CD4-positive, alpha-beta T cell treated with Interleukin-4 for 1 hour (primary cell): ENCODE measurements around the gene WRAP73.
A peak's percentile ranks its signal among the peaks of the same experiment; 100 is the strongest.

ENCODE experiments used
- DNase-seq, 2 donors: peaks; one replicate each; pipeline ENCODE4 v3.0.0-alpha.2; 2020 to 2022

WRAP73 gene

DNA sequence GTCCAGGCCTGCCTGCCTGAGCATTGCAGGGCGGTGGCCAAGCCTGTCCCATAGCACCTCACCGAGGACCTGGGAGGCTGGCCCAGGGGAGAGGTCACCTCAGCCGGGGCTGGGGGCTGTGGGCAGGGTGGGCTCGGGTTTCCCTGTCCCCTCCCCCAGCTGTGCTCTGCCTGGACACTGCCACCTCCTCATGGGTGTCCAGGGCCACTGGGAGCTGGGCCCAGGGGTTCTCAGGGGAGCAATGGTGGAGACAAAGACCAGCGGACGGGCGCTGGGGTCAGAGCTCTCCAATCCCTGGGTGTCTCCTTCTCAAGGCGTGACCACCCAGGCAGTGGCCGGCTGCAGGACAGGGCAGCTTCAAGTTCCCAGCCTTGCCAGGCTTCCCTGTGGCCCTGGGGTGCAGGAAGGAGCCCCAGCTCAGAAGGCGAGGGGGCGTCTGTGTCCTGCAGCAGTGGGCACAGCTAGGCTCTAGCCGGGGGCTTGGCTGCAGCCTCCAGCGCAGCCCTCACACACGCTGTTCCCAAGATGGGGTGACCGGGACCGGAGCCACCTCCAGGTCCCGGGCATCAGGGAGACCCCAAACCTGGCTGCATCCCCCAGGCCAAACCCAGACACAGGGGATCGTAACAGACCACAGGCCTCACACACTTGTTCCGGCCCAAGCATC is 31.5 kb upstream of the WRAP73 start:
- DNase-seq: no peak

DNA sequence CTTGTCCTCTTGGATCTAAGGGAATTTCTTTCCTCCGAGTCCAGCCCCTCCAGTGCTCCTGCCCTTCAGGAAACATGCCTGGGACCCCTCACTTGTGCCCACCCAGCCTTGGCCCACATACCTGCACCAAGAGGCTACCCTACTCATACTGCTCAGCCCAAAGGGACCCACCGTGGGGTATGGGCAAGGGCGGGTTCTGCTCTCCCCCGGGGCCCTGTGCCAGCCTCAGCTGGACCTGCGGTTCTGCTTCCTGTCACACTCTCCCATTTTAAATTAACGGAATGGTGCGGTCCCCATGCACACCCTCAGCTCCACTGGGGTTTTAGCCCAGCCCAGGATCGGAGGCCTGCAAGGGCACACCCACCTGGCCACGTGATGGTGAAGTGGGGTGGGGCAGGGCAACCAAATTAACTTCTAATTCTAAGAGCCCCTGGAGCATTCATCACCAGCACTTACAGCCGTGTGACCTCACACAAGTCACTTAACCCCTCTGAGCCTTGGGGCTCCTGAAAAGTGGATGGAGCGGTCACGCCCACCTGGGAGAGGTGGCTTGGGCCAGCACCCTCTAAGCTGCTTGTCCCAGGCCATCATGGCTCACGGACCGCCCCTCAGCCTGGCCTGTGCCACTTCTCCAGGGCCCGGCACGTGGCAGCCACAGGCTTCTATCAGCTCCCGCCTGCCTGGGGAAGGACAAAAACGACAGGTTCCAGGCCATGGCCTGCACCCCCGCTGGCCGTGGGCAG is 30.8 kb upstream of the WRAP73 start:
- DNase-seq: no peak

DNA sequence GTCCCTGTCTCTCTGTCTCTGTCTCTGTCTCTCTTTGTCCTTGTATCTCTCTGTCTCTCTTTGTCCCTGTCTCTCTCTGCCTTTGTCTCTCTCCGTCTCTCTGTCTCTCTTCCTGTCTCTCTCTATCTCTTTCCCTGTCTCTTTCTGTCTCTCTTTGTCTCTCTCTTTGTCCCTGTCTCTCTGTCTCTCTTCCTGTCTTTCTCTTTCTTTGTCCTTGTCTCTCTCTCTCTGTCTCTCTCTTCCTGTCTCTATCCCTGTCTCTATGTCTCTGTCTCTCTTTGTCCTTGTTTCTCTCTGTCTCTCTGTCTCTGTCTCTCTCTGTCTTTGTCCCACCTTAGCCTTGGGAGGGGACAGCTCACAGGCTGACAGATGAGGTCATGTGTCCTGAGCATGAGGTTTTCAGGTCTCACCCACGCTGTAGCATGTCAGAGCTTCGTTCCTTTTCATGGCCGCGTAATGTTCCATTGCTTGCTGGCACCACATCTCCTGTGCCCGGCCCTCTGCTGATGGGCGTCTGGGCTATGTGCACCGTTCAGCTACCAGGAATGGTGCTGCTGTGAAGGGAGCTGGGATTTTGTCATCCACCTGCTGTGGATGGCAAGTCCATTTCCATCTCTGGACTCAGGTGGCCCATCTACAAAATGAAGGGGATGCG is 30.0 kb upstream of the WRAP73 start:
- DNase-seq: no peak

DNA sequence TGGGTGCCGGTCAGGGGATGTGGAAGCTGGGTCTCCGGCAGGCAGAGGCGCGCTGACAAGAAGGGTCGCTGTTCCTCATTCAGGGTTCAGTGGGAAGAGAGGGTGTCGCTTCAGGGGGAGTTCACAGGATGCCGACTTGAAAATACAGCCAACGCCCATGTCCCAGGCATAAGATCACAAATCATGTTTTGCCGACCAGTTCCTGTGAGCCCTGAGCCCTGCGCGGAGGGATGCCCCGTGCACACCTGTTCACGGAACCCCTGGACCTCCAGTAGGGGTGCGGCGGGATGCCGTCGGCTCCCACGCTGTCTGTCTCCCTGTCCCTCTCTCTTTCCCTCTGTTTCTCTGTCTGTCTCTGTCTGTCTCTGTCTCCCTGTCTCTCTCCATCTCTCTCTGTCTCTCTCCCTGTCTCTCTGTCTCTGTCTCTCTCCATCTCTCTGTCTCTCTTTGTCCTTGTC is 29.2 kb upstream of the WRAP73 start:
- DNase-seq: no peak

DNA sequence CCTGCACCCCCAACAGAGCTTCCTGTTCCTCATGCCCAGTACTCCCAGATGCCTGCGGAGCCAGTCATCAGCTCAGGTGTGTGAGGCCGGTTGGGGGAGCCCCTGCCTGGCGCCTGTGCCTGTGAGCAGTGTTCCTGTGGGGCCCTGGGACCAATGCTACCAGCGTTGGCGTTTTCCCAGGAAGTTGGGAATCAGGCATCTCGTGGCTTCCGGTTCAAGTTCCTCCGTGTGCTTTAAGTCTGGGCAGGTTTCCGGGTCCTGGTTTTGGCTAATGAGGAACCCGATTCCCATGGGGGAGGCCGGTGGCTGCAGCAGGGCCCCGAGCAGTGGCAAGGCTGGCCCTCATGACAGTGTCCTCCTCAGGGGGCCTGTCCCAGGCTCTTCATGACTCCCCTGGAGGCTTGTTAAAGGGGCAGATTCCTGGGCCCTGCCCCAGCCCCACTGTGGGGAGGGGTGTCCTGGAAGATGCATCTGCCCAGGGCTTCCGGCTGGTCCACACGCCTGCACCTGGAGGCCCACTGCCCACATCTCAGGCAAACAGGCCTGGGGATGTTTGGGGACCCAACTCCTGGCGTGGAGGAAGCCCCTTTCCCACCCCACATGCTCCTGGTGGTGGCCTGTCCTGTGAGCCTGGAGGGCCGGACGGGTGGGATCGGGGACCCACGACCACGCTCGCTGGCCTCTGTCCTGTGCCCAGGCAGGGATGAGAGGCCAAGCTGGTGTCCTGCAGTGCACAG is 28.6 kb upstream of the WRAP73 start:
- no peak for DNase-seq

DNA sequence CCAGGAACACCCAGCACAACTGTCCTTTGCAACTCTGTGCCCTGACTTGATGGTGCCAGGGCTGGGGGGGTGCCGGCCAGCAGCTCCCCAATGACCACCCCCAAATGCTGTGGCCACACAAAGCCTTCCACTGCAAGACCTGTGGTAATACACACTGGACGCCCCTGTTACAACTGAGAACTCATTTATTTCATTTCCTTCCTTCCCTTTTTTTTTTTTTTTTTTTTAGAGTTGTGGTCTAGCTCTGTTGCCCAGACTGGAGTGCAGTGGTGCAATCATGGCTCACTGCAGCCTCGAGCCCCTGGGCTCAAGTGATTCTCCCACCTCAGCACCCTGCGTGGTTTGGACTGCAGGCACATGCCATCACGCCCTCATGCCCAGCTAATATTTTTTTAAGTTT is 27.6 kb upstream of the WRAP73 start:
- DNase-seq: no peak

DNA sequence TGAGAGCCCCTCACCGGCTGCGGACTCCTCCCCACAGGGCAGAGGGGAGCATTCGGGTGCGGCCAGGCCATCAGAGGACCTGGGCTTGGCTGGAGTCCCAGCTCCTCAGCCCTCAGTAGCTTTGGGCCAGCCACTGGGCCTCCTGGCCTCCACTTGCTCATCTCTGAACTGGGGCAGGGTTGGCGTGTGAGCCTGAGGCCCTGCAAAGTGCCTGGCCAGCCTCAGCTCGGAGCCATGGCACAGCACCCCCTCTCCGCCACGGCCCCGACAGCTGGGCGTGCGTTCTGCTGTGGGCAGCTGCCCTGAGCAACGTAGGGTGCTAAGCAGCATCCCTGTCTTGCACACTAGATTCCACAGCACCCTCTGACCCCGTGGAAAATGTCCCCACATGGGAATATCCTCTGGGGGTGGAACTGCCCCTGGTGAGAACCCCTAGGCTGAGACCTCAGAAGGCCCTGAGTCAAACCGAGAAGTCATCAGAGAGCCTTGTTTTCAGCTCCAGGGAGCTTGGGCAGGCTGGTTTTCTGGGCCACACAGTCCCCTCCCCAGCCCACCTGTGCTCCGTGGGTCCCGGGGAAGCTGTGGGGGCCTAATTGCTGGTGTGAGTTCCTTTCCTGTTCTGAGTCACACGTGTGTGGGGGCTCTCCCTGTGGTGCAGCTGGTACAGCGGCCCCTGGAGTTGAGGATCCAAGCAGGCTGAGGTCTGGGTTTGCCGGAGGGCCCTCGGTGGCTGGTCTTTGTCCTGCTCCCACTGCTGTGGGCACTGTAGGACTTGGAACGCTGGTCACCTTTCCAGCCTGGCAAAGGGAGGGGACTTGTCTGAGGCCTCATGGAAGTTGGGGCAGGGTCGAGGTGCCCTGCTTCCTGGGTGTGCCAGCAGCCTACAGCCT is 26.9 kb upstream of the WRAP73 start:
- no peak for DNase-seq

DNA sequence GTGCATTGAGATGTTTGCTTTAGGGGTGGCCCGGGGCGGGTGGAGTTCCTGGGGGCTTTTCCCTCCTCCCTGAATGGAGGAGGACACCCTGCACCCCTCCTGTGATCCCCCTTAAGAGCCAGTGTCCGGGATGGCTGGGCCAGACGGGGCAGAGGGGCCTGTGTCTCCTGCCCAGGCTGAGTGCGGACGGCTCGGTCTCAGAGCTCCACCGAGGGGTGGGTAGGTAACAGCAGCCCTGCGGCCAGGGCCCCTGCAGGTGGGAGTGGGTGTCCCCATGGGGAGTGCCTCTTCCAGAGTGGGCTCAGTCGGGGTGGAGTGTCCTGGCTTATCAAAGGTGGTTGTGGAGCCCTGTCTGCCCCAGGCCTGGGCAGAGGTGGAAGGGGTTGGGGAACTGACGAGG is 25.5 kb upstream of the WRAP73 start:
- no peak for DNase-seq

DNA sequence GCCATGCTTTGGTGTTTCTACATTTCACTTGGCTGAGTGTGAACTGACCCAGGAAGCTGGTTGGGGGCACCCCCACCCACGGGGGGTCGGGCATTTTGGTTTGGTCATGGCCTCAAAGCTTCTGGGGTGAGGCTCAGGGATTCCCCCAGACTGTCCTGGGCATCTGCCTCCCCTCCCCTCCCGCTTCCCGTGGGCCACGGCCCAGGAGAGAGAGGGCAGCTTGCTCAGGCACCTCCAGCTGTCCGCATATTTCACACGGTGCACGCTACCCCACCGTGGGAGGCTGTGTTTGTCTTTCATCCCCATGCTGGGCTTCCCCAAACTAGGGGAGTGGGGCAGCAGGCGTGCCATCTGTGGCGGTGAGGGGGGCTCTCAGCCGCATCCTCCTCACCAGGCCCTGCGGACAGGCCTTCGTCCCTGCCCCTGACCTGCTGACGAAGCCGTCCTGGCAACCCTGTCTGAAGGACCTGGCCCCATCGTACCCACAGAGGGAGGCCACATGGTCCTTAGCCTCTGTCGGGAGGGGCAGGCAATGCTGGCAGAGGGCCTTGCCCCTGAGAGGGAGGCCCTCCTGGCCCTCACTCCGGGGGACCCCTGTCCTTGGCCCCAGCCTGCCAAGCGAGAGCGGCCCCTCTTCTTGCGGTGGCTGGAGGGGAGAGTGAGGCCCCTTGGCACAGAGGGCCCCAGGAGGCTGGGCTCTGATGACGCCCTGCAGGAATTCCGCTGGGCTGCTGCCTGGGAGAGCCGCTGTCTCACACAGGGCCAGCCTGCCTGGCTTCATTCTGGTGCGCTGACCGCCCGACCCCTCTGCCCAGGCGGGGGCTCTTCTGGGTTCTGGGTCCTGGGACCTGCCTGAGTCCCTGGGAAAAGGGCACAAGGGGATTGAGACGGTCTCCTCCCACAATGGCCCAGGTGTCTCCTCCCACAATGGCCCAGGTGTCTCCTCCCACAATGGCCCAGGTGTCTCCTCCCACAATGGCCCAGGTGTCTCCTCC is 24.5 kb upstream of the WRAP73 start:
- DNase-seq: no peak

DNA sequence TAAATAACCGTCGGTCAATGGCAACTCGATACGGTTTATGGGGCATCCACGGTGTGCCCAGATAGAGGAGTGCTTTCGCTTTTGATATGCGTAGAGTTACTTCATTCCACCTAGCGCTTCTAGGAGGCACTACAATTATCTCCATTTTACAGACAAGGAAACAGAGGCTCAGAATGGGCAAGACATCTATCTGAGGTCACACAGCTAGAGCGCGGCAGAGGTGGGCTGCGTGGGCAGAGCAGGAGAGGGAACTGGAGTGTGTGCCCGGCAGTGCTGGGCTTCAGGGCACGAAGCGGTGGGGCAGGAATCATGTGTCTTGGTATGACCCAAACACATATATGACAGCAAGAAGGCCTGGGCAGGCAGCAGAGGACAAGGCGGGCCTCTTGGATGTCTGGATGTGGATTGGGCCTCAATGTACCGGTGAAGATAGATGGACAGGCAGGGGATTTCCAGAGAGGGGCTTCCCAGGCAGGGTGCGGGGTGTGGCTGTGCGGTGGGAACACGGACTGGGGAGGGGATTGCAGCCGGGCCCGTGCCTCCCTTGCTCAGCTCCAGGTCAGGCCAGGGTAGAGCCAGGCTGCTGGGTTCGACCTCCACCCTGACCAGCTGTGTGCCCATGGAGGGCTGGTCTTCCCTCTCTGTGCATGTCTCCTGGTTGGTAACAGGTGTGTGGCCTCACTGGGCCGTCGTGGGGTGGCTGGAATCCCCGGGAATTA is 23.6 kb upstream of the WRAP73 start:
- peak in 1 of 2 donors; percentile 26 for DNase-seq

DNA sequence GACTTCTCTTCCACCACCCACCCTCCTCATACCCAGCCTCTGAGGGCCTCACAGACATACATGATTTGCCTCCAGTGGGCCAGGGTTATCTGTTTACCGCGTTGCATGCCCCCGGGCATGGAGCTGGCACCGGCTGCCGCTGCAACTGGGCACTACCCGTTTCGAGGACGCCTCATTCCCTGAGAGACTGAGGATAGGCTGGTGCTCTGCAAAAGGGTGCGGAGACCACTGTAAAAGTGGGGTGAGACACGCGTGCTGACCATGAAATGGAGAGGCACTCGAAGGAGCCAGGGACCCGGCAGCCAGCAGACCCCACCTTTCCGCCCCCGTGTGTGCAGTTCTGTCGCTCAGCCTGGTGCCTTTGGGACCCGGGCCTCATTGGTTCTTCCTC is 23.1 kb upstream of the WRAP73 start:
- no peak for DNase-seq

DNA sequence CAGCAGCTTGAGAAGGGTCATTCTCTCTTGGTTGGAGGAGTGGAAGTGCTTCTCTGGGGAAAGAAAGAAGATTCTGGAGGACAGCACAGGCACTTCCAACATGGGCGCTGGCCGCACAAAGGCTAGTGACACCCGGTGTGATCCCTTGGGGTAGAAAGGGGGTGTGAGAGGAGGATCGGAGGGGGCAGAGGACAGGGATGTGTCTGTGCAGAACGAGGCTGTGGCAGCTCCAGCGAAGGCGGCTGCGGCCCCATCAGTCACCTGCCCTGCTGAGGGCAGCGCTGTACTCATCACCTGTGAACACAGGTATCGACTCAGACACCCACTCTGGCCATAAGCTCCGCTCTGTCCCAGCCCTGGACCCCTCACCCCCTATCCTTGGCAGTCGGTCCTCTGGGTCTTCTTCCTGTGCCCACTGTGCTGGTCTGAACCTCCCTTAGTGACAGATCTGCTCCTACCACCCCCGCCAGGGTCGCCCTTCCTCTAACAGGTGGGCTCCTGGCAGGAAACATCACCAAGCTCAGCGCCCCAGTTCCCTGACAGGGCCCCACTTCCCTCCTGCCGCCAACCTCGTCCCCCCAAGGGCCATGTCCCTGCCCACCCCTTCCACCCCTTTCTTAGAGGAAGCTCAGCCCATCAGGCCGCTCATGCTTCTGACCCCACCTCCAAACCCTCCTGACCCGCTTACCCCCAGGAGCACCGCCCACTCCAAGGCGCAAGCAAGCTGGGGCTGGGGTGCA is 22.5 kb upstream of the WRAP73 start:
- no peak for DNase-seq

DNA sequence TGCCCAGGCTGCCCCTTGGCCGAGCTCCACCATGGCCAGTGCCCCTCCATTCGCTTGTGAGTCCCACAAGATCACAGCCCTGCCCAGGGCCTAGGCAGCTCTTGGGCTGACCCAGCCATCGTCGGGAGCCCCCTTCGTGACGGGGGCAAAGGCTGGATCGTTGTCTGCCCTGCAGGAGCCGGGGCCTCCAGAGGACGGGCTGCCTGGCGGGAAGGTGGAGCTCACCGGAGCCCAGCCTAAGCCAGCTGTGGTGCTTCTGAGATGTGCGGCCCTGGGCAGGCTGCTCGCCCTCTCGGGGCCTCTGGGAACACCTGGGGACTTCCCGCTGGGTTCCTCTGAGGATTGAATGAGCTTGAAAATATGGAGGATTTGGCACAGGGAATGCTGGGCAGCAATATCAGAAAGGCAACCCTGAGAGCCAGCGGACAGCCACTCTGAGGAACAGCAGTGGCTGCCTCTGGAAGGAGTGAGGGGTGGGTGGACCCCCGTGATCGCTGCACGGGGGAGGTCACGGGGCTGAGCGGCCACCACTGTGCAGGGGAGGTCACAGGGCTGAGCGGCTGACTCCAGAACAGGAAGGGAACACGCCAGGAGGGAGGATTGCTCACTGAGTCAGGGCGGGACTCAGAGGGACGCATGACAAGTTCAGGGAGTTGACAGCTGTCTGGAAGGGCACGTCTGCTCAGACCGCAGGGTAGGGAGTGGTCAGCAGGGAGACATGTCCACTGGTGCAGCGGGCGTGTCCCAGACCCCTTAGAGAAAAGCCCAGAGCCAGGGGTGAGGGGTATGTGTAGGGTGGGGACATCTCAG is 21.7 kb upstream of the WRAP73 start:
- DNase-seq: no peak

DNA sequence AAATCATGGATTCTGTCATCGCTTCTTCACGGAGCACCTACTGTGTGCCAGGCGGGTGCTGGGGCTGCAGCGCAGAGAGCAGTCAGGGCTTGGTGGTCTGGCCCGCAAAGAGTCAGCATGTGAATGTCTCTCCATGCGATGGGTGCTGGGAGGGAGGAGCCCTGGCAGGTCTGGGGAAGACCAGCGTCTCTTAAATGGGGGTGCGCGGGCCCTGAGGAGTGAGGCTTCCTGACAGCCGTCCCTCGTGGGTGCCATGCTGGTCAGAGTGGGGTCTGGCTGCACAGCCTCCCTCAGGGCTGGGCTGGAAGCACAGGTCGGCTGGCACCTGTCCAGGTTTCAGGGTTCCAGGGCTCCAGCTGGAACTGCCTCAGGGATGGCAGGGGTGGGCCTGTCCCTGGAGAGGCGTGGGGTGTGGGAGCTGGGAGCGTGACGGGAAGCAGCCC is 20.9 kb upstream of the WRAP73 start:
- no peak for DNase-seq

DNA sequence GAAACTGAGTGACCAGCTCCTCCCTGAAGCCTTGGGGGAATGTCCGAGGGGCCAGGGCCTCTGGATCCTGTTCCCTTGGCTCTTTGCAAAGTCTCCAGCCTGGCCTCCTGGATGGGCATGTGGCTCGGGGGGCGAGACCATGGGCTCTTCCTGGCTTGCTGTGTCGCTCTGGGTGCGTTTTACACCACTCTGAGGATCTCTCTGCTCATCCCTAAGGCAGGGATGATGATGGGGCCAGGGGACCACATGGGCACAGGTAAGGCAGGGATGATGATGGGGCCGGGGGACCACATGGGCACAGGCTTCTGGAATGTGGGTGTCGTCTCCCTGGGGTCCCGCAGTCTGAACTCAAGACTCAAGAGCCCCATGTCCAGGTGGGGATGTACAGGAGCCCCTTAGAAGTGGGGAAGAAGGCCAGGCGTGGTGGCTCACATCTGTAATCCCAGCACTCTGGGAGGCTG is 20.1 kb upstream of the WRAP73 start:
- no peak for DNase-seq

DNA sequence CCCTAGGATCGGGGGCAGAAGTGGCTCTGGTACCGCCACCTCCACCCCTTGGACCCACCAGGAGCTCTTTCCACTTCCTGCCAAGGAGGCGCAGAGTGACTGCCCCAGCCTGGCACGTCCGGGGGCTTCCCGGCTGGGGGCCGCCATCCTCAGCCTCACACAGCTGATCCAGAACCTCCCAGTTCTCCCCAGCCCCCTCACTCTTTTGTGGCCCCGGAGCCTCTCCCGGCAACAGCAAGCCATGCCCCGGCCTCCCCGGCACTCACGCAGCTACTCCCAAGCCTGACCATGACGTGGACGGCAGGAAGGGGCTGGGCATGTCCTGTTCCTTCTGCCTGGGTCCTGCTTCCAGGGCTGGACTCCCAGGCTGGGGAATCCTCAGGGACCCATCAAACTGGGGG is 19.5 kb upstream of the WRAP73 start:
- DNase-seq: no peak

DNA sequence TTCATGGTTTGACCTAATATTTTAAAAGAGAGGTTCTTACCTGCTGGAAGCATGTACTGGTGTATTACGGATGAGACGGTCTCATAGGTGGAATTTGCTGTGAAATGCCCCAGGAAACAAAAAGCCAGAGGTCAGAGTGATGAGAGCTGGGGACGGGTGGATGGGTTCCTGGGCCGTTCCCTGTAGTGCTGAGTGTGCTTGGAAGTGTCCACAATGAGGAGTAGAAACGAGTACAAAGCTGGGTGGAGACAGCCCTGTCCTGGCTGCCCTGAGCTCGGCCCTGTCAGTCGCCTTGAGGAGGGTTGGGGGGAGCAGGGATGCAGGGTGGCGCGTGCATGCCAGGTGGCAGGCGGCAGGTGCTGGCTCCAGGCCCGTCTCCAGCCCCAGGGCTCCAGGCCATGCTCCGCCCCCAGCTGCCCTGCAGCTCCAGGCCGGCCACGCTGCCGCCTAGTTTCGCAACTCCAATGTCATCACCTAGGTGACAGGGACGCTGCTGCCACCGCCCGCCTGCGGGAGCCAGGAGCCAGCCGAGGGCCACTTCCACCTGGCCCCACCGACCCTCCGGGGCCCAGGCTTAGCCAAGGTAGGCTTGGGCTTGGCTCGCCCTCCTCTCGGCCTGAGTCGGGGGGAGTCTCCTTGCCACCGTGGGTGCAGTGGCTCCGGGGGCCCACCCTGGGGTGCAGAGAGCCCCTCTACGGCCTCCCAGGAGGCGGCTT is 18.8 kb upstream of the WRAP73 start:
- peak in 1 of 2 donors; percentile 54 for DNase-seq

DNA sequence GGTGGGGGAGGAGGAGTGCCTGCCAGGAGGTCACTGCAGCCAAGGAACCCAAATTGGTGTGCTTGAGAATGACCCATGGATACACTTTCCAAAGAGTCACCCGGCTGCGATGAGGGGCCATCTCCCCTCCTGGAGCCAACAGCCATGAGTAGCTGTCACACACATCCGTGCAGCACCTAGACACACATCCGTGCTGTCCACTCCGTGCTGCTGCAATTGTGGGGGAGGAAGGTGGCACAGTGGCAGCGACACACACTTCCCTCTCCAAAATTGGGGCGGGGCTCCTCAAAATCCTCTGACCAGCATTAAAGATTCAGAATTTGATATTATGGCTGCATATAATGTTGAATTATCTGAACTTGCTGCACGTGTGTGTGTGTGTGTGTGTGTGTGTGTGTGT is 18.2 kb upstream of the WRAP73 start:
- no peak for DNase-seq
